Cardiac muscle cell (in vitro differentiated cells and primary cell): Measurements from ENCODE around the gene GRK3. TPM values are rescaled to one million over a fixed set of nuclear protein-coding genes. Genes with fewer than 3 reads are reported as not detected.

Source experiments
- DNase-seq, 2 donors: peaks; one replicate each; pipeline versions ENCODE4 v3.0.0 to v3.0.0-alpha.2; 2010 to 2017; ENCODE audit warnings: low read depth in 1 of 2, low spot score in 1 of 2
- H3K27ac ChIP-seq: fragments of 200-600 bp; sonication (generic); 2 replicates; pipeline ENCODE4 v1.5.1; 2016
- H3K27me3 ChIP-seq: fragments of 200-600 bp; sonication (generic); 2 replicates; pipeline ENCODE4 v1.6.0; 2016; ENCODE audit warnings: control low read depth
- H3K36me3 ChIP-seq: fragments of 200-600 bp; sonication (generic); 2 replicates; pipeline ENCODE4 v1.5.1; 2016; ENCODE audit warnings: control low read depth
- H3K4me1 ChIP-seq: fragments of 200-600 bp; sonication (generic); 2 replicates; pipeline ENCODE4 v1.8.1; 2017; ENCODE audit warnings: low read depth, mild to moderate bottlenecking, mixed run types
- H3K4me3 ChIP-seq: fragments of 200-600 bp; sonication (generic); 2 replicates; pipeline ENCODE4 v1.5.1; 2016; ENCODE audit warnings: mild to moderate bottlenecking
- H3K9me3 ChIP-seq: fragments of 200-600 bp; sonication (generic); 2 replicates; pipeline ENCODE4 v1.5.1; 2017; ENCODE audit warnings: low read depth, mild to moderate bottlenecking, control low read depth
- polyA plus RNA-seq: library from polyadenylated mRNA; unstranded; fragments of >200 nt; fragmentation: Nextera tagmentation; extraction: Ambion mirVana; gene quantifications from 2 replicates; pipeline ENCODE4 v1.2.1, GENCODE V29; 2016
- total RNA-seq: library from RNA; depleted of rRNA; stranded (reverse); fragments of >200 nt; gene quantifications from 2 replicates; pipeline ENCODE4 v1.2.3, GENCODE V29; 2016
- TF ChIP-seq, protein P1 (sequence below): IDR thresholded peaks from 2 replicates; pipeline ENCODE4 v1.5.1; 2012; ENCODE audit warnings: low read depth, mild to moderate bottlenecking, low read length

GRK3 gene
- total and polyA plus RNA-seq, 2 experiments from 2014 or later: 5.7 to 10.5 TPM

DNA sequence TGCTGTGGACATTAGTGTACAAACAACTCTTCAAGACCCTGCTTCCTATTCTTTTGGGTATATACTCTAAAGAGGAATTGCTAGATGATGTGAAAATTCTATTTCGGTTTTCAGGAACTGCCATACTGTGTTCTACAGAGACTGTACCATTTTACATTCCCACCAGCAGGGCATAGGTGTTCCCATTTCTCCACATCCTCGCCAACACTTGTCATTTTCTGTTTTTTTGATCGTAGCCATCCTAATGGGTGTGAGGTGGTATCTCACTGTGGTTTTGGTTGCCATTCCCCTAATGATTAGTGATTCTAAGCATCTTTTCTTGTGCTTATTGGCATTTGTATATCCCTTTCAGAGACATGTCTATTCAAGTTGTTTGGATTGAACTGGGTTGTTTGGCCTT, 29.8 kb upstream of the GRK3 start:
- TF ChIP-seq, protein P1, sequence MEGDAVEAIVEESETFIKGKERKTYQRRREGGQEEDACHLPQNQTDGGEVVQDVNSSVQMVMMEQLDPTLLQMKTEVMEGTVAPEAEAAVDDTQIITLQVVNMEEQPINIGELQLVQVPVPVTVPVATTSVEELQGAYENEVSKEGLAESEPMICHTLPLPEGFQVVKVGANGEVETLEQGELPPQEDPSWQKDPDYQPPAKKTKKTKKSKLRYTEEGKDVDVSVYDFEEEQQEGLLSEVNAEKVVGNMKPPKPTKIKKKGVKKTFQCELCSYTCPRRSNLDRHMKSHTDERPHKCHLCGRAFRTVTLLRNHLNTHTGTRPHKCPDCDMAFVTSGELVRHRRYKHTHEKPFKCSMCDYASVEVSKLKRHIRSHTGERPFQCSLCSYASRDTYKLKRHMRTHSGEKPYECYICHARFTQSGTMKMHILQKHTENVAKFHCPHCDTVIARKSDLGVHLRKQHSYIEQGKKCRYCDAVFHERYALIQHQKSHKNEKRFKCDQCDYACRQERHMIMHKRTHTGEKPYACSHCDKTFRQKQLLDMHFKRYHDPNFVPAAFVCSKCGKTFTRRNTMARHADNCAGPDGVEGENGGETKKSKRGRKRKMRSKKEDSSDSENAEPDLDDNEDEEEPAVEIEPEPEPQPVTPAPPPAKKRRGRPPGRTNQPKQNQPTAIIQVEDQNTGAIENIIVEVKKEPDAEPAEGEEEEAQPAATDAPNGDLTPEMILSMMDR: no peak
- H3K9me3 ChIP-seq: no peaks in the 10 kb centered on the region
- H3K4me3 ChIP-seq: no peak overlapping the region
- no peaks in the 10 kb centered on the region for H3K36me3 ChIP-seq
- H3K27ac ChIP-seq: no peak overlapping the region
- no peaks in the 10 kb centered on the region for H3K4me1 ChIP-seq
- no peak for DNase-seq
- no peaks in the 10 kb centered on the region for H3K27me3 ChIP-seq

DNA sequence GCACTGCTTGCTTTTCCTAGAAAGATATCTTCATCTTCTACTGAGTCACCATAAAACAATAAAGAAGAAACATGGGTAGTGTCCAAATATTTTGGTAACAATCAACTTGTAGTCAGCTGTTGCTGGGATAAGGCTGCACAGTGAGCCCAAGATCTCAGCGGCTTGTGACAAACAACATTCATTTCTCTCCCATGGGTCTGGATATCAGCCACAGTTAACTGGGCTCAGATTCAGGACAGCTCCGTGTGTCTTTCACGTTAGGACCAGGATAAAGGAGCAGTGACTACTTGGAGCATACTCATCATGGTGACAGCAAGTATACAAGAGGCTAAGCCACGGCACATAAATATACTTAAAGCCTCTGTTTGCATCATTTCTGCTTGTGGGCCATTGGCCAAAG, 27.9 kb upstream of the GRK3 start:
- Histone ChIP-seq H3K4me1 (no peaks in the 10 kb centered on the region), H3K9me3 (no peaks in the 10 kb centered on the region), H3K27me3 (no peaks in the 10 kb centered on the region), H3K4me3 (no peak overlapping the region), H3K27ac (no peak overlapping the region), H3K36me3 (no peaks in the 10 kb centered on the region)
- peak in 1 of 2 donors; percentile 13 for DNase-seq
- TF ChIP-seq, protein P1: no peak

DNA sequence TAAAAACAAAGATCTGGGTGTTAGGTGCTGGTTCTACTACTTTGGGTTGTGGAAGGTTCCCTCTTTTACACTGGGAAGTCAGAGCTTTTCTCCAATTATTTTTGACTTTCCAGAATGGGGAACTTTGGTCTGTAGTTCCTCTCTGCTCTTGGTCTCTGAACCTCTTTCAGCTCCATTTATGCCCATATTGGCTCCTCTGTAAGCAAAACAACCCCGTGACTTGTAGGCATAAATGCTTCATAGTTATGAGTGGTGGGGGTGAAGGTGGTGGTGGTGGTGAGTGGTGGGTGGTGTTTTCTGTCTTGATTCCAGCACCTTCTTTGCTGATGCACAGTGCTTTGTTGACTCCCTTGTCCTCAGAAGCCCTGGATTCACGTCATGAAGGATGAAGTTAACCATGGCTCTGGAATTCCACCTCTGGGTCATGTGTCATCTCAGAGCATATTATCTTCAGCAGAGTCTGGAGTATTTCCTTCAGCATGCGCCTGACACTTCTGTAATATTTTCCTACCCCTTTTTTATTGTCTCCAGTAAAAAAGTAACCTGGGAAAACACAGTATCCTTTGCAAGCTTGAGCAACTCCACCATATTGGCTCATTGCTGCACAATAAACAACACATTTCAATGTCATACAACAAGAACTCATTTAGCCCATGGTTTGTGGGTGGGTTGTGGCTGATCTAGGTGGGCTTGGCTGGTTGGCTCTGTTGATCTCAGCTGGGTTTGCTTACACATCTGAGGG, 24.1 kb upstream of the GRK3 start:
- Histone ChIP-seq H3K27ac (no peak overlapping the region), H3K4me3 (no peak overlapping the region), H3K36me3 (no peaks in the 10 kb centered on the region), H3K27me3 (no peaks in the 10 kb centered on the region), H3K4me1 (peaks cover 15% of the 10 kb centered on the region), H3K9me3 (no peaks in the 10 kb centered on the region)
- DNase-seq: peak in 1 of 2 donors; percentile 23
- TF ChIP-seq, protein P1: no peak

DNA sequence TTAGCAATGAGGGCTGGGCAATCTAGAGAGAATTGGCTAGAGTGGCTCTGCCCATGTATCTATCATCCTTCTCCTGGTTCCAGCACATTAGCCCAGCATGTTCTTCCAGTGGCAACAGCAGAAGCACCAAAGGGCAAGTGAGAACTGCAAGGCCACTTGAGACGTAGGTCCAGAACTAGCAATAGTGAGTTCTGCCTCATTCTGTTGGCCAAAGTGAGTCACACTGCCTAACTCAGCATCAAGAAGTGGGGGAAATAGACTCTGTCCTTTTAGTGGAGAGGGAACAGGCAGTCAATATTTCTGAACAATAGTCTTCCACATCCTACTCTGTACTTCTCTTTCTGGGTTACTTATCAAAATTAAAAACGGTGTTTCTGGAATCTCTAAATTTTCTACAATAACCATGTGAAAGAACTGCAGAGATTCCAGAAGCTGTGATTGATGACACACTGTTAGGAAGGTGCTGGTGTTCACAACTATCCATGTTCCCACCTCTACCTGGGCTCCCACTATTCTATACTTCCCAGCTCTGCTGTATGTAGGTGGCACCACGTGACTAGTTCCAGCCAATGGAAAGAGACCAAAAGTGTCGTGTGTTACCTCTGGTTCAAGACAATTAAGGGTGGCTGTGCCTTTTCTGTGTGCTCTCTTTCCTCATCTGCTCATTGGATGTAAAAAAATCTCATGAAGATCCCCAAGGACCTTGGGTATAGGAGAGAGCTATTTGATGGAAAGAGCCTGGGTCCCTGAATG, 23.4 kb upstream of the GRK3 start:
- no peaks in the 10 kb centered on the region for H3K27me3 ChIP-seq
- no peak for DNase-seq
- no peaks in the 10 kb centered on the region for H3K36me3 ChIP-seq
- H3K27ac ChIP-seq: no peak overlapping the region
- peaks cover 15% of the 10 kb centered on the region for H3K4me1 ChIP-seq
- no peaks in the 10 kb centered on the region for H3K9me3 ChIP-seq
- no peak overlapping the region for H3K4me3 ChIP-seq
- TF ChIP-seq, protein P1: no peak

DNA sequence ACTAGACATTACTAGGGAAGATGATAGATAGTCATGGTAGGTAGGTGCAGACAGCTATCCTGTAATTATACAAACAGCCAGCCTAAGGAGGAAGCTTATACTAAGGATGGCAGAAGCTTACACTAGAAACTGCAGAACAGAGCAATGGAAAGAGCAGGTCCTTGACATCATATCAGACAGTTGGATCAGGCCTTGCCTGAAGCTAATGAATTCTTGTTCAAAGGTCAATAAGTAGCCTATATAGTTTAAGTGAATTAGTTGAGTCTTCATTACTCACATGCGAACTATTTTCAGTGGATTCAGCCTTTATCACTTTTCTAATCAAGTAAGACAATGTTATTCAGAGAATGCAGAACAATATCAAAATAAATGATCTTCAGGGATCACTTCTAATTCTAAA, 22.3 kb upstream of the GRK3 start:
- Histone ChIP-seq H3K4me3 (no peak overlapping the region), H3K9me3 (no peaks in the 10 kb centered on the region), H3K36me3 (no peaks in the 10 kb centered on the region), H3K27me3 (no peaks in the 10 kb centered on the region), H3K27ac (no peak overlapping the region), H3K4me1 (peaks cover 15% of the 10 kb centered on the region)
- no peak for DNase-seq
- TF ChIP-seq, protein P1: no peak
